CD4-positive, alpha-beta T cell treated with Interleukin-2 at 100 ng/mL for 4 hours (primary cell): Measurements from ENCODE around the gene CCSER1.
"Not testable (repeated sequence)": the region's sequence is repeated elsewhere in the genome, so short reads cannot be mapped to it uniquely, and the experiment has no call there.

Experiments
- DNase-seq: peaks from one replicate; pipeline ENCODE4 v3.0.0-alpha.2; 2020; ENCODE audit warnings: low spot score

The CCSER1 gene

DNA sequence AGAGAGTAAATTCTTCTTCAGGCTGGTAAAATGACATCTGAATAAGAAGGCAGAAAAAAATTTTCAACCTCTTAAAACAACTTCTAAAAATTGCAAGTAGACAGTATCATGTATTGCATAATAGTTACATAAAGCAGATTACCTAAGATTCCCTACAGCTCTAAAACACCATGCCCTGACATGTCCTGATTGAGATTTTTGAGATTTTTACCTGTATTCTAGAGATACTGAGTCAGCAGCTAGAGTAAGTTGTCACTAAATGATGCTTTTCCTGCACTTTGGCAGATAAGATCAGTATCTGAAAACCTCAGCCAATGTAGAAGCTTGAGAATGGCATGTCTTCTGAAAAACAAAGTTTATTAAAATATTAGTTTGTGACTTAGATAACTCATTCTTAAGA lies 713.6 kb downstream of the CCSER1 start:
- no peak for DNase-seq

DNA sequence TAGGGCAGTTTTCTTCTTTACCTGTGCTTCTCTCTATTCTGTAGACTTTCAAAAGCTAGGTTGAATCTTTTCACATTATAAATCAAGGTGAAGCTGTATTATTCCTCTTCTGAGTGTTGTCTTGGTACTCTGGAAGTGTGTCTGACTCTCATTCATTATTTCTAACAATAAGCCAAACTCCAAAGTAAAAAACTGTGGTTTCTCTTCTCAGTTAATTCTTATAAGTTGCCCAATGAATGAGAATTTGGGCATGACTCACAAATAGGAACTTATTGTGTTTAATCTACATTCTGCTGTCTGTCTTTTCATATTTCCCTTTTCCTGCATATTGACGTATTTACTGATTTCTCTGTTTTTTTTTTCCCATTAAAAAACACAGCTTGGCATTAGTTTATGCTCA lies 714.5 kb downstream of the CCSER1 start:
- no peak for DNase-seq

GRCh38 chr4:90842960-90843359 lies 715.8 kb downstream of the CCSER1 start:
- no peak for DNase-seq

GRCh38 chr4:90844241-90844640 lies 717.0 kb downstream of the CCSER1 start:
- DNase-seq = no peak

DNA sequence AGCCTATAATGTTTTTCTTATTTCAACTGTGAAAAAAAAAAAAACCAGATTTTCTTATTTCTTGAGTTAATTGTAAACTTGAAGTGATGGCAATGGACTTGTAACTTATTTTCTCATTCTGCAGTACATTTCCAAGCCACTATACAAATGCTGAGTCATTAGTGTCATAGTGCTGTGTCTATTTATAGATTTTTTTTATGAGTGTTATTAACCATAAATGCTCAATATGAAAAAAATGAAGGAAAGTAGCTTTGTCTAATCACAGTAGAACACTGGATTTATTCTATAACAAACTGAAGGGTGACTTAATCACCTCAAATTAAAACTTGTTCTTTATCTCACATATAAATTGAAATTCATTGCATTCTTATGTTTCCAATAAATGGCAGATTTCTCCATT lies 718.6 kb downstream of the CCSER1 start:
- DNase-seq = no peak

GRCh38 chr4:90852237-90852636 lies 725.0 kb downstream of the CCSER1 start:
- DNase-seq = no peak

GRCh38 chr4:90855111-90855510 lies 727.9 kb downstream of the CCSER1 start:
- no peak for DNase-seq

DNA sequence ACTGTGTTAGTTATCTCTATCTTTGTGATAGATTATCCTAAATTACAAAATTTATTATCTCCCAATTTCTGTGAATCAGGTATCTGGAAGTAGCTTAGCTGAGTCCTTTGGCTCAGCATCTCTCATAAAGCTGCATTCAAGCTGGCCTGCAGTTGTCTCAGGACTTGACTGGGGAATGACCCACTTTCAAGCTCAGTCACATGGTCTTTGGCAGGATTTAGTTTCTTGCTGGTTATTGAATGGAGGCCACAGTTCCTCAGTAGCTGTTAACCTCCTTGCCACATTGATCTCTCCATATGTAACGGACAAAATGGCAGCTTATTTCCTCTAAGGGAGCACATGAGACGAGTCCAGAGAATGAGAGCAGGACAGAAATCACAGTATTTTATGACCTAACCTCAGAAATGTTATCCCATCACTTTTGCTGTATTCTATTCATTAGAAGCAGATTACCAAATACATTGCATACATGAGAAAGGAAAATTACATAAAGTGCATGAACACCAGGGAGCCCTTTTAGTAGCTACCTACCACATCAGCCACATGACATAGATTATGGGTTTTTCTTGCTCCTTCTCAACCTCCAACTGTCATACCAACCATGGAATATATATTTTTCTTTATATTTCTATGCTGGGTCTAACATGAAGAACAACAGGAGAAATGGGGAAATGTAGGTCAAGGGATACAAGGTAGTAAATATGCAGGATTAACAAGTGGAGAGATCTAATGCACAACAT lies 730.1 kb downstream of the CCSER1 start:
- no peak for DNase-seq

- DNase-seq = no peak
Measured at GRCh38 chr4:90875791-90876190, 748.6 kb downstream of the CCSER1 start.

- DNase-seq = no peak
Measured at GRCh38 chr4:90876296-90876695, 749.1 kb downstream of the CCSER1 start.

- DNase-seq = no peak
Measured at GRCh38 chr4:90883519-90883918, 756.3 kb downstream of the CCSER1 start.

DNA sequence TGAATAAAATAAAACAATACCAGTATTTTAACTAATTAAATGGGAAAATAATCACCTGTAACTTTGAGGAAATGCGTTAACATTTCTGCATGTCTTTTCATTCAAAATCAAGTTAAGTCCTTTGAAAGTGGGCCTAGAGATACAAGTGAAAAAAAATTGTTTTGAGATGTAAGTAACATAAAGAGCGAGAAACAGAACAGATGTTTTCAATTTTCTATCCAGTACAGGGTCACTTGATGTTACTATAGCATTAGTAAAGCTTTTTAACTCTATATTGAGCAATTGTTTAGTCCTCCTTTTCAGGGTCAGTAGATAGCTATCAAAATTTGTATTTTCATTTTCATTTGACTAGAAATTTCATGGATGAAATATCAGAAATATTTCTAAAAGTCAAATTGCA lies 761.4 kb downstream of the CCSER1 start:
- no peak for DNase-seq

- DNase-seq = no peak
Measured at GRCh38 chr4:90889171-90889570, 762.0 kb downstream of the CCSER1 start.

DNA sequence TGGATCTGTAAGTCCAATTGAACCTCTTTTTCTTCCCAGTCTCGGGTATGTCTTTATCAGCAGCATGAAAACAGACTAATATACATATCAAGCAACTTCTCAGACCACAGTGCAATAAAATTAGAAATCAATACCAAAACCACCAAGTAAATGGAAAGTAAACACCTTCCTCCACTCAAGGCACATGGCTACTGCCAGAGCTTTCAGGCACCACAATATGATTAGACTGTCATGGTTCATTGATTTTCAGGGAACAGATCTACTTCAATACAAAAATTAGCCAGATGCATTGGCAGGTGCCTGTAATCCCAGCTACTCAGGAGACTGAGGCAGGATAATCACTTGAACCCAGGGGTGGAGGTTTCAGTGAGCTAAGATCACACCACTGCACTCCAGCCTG lies 776.2 kb downstream of the CCSER1 start:
- not testable (repeated sequence) for DNase-seq

DNA sequence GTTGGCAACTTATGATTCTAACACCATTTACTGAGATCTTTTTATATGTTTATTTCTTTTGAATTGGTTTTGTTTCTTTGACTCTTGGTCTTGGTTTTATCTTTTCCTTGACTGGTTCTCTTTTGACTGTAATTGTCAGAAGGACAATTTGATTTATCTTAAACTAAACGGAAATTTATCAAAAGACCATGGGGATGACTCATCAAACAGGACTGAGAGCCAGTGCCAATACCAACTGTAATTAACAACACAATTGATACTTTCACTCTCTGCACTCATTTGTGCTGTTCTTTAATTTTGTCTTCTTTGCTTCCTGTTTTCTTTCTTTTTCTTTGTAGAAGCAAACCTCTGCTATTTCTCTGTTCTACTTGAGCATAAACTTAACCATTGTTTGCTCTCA lies 776.8 kb downstream of the CCSER1 start:
- no peak for DNase-seq

DNA sequence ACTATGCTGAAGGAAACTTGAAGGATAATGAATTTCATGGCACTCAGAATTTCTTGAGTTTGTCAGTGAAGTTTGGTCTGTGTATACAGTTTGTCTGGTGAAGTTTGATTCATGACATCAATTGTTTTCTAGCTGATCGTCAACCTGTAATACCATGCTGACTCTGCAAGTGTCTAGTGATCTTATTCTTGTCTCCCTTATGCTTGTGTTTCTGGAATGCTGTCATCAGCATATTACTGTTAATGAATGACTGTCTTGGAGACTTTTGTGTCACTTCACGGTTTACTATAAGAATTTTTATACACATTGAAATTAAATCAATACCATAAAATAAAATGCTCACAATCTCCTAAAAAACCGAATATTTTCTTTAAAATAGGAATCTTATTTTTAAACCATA lies 779.0 kb downstream of the CCSER1 start:
- DNase-seq = no peak

DNA sequence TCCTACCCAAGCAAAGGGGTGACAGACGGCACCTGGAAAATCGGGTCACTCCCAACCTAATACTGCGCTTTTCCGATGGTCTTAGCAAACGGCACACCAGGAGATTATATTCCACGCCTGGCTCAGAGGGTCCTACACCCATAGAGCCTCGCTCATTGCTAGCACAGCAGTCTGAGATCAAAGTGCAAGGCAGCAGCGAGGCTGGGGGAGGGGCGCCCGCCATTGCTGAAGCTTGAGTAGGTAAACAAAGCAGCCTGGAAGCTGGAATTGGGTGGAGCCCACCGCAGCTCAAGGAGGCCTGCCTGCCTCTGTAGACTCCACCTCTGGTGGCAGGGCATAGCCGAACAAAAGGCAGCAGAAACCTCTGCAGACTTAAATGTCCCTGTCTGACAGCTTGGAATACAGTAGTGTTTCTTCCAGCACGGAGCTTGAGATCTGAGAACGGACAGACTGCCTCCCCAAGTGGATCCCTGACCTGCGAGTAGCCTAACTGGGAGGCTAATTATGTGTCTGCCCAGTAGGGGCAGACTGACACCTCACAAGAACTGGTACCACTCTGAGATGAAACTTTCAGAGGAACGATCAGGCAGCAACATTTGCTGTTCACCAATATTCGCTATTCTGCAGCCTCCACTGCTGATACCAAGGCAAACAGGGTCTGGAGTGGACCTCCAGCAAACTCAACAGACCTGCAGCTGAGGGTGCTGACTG lies 784.7 kb downstream of the CCSER1 start:
- not testable (repeated sequence) for DNase-seq

- no peak for DNase-seq
Measured at GRCh38 chr4:90922174-90922573, 795.0 kb downstream of the CCSER1 start.

DNA sequence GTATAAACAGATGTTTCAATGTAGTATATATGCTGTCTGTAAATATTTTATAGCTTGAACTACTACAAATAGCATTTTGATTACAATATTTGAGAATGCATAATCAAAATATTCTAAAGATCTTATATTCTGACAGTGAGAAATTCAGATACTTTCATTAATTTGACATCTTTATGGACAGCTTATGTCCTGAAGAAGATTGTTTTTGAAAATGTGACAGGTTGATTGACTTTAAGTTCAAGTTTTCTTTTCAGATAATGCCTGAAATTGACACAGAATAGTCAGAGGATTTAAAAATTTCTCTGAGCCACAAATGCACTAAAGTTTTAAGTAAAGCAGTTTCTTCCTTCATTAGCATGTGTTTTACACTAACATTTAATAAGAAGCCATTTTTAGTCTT lies 799.8 kb downstream of the CCSER1 start:
- DNase-seq = no peak

- no peak for DNase-seq
Measured at GRCh38 chr4:90943311-90943710, 816.1 kb downstream of the CCSER1 start.

GRCh38 chr4:90946945-90947344 lies 819.8 kb downstream of the CCSER1 start:
- DNase-seq = no peak

DNA sequence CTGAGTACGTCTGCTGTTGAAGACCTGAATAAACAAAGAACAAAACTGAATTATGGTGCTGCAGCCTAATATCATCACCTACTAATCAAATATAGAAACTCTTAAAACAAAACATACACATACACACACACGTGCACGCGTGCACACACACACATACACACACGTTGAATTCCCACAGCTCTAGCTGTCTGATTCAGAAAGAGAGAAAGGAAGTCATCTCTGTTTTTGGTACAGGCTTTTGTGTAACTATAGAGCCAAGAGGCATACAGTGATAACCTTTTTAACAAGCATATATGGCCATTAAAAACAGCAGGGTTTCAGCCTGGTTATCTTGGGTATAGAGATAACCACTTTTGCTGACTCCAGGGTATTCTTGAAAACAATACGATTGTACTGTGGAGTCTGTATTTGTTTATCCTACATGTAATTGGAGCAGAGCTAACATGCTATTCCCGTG lies 823.2 kb downstream of the CCSER1 start:
- no peak for DNase-seq

GRCh38 chr4:90951037-90951436 lies 823.8 kb downstream of the CCSER1 start:
- DNase-seq = no peak
